ENCODE measurements around the gene SAPCD2.

GRCh38 chr9:137032858-137033257, 37.5 kb downstream of the SAPCD2 start:
- TF ChIP-seq CTCF (IDR thresholded peaks at IDR 0.05) (no peak), POLR2A (IDR thresholded peaks at IDR 0.05) (no peak)
